ENCODE measurements around the gene SERPINB10.

DNA sequence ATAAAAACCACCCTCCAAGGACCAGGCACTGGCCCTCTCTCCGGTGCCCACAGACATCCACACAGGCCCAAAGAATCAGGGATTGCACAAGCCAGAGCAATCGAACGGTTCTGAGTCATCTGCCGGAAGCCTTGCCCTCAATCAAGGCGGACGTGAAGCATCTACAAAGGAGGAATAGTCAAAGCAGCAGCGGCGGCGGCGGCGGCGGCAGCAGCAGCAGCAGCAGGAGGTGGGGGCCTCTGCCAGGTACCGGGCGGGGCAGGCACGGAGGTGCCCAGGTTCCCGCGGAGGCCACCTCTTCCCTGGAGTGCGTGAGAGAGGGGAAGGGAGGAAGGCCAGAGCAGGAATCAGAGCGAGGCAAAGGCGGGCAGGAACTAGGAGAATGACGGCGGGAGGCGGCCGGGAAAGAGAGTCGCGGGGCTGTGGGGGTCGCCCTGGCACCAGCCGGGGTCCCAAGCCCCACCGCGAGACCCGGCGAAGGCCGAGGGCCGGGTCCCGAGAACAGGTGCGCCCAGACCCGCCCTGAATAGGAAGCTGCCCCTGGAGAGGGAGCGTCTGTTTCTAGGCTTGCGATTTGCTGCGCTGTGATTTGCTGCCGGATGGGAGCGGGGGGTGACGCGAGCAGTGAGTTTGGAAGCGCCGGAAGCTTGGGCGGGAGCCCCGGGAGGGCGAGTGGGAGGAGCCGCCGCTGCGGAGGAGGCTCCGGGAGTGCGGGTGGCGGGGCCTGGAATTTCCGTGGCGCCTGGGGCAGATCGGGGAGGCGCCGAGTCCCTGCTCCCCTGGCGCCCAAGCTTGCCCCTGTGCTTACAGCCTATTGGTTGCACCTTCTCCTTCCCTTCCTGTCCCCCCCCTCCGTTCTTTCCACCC, 62.4 kb downstream of the SERPINB10 start, which contains the start of gene SERPINB8:
- TF ChIP-seq POLR2A (IDR thresholded peaks at IDR 0.05) = peak; percentile 93
- TF ChIP-seq, protein P1, sequence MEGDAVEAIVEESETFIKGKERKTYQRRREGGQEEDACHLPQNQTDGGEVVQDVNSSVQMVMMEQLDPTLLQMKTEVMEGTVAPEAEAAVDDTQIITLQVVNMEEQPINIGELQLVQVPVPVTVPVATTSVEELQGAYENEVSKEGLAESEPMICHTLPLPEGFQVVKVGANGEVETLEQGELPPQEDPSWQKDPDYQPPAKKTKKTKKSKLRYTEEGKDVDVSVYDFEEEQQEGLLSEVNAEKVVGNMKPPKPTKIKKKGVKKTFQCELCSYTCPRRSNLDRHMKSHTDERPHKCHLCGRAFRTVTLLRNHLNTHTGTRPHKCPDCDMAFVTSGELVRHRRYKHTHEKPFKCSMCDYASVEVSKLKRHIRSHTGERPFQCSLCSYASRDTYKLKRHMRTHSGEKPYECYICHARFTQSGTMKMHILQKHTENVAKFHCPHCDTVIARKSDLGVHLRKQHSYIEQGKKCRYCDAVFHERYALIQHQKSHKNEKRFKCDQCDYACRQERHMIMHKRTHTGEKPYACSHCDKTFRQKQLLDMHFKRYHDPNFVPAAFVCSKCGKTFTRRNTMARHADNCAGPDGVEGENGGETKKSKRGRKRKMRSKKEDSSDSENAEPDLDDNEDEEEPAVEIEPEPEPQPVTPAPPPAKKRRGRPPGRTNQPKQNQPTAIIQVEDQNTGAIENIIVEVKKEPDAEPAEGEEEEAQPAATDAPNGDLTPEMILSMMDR (IDR thresholded peaks at IDR 0.05) = no peak
